Measurements from ENCODE around the gene SULT6B1. TPM values are rescaled to one million over a fixed set of nuclear protein-coding genes. Genes with fewer than 3 reads are reported as not detected.

The SULT6B1 gene
- total and polyA plus RNA-seq, 5 donors from 2014 or later = not detected

GRCh38 chr2:37142546-37142945 is 45.9 kb downstream of the SULT6B1 start:
- H3K9me3 ChIP-seq (ENCODE audit: control insufficient read depth in 2 of 2, low read length in 2 of 2) = no peaks in the 10 kb centered on the region
- H3K27ac ChIP-seq (ENCODE audit: insufficient read depth, low read length, poor library complexity, severe bottlenecking) = no peak overlapping the region
- no peak for DNase-seq
- Mint-ChIP-seq H3K4me3 (no peak overlapping the region), H3K9me3 (no peaks in the 10 kb centered on the region), H3K27me3 (no peaks in the 10 kb centered on the region), H3K27ac (no peak overlapping the region), H3K36me3 (peaks cover 30% of the 10 kb centered on the region), H3K4me1 (peaks cover 0 to 9% (median 3%) of the 10 kb centered on the region in 4 donors)
- no peaks in the 10 kb centered on the region for H3K27me3 ChIP-seq (ENCODE audit: control insufficient read depth, insufficient read depth, low read length)
- H3K36me3 ChIP-seq (ENCODE audit: control insufficient read depth, insufficient read depth, low read length) = peaks cover 60% of the 10 kb centered on the region
- ATAC-seq (ENCODE audit: low read depth in 2 of 2) = no peak
- H3K4me3 ChIP-seq (ENCODE audit: low read depth, low read length) = no peak overlapping the region
- H3K4me1 ChIP-seq (ENCODE audit: control insufficient read depth, insufficient read depth, low read length, poor library complexity, severe bottlenecking) = no peaks in the 10 kb centered on the region

- DNase-seq (no peak), ATAC-seq (ENCODE audit: low read depth in 2 of 2) (no peak)
- Histone ChIP-seq H3K27me3 (ENCODE audit: control insufficient read depth, insufficient read depth, low read length) (no peaks in the 10 kb centered on the region), H3K36me3 (ENCODE audit: control insufficient read depth, insufficient read depth, low read length) (peaks cover 81% of the 10 kb centered on the region), H3K9me3 (ENCODE audit: control insufficient read depth in 2 of 2, low read length in 2 of 2) (no peaks in the 10 kb centered on the region), H3K4me1 (ENCODE audit: control insufficient read depth, insufficient read depth, low read length, poor library complexity, severe bottlenecking) (no peaks in the 10 kb centered on the region), H3K27ac (ENCODE audit: insufficient read depth, low read length, poor library complexity, severe bottlenecking) (no peak overlapping the region), H3K4me3 (ENCODE audit: low read depth, low read length) (no peak overlapping the region)
- H3K27me3 Mint-ChIP-seq = no peaks in the 10 kb centered on the region
- peaks cover 58% of the 10 kb centered on the region for H3K36me3 Mint-ChIP-seq
- peaks cover 0 to 7% (median 0%) of the 10 kb centered on the region in 7 donors for H3K9me3 Mint-ChIP-seq
- H3K4me3 Mint-ChIP-seq = no peak overlapping the region
- H3K27ac Mint-ChIP-seq = no peak overlapping the region
- H3K4me1 Mint-ChIP-seq = peaks cover 0 to 21% (median 6%) of the 10 kb centered on the region in 4 donors
Measured at GRCh38 chr2:37132914-37133313, 55.6 kb downstream of the SULT6B1 start.

DNA sequence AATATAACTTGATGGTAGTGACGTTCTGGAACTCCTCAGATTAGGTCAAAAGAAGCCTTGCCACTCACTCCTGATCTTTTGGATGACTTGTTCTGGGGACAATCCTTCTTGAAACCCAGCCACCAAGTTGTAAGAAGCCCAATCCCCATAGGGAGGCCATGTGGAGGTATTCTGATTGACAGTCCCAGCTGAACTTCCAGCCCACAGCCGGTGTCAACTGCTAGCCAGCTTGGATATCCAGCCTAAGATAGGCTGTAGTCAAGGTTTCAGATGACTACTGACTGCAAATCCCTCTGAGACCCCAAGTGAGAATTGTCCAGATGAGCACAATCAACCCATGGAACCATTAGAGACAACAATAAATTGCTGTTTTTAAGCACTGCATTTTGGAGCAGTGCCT is 63.1 kb downstream of the SULT6B1 start:
- Mint-ChIP-seq H3K4me1 (peaks cover 0 to 17% (median 0%) of the 10 kb centered on the region in 4 donors), H3K27ac (no peak overlapping the region), H3K36me3 (peaks cover 50% of the 10 kb centered on the region), H3K4me3 (no peak overlapping the region), H3K9me3 (peaks cover 0 to 2% (median 0%) of the 10 kb centered on the region in 7 donors), H3K27me3 (no peaks in the 10 kb centered on the region)
- Histone ChIP-seq H3K9me3 (ENCODE audit: control insufficient read depth in 2 of 2, low read length in 2 of 2) (no peaks in the 10 kb centered on the region), H3K27me3 (ENCODE audit: control insufficient read depth, insufficient read depth, low read length) (no peaks in the 10 kb centered on the region), H3K36me3 (ENCODE audit: control insufficient read depth, insufficient read depth, low read length) (peaks cover 42% of the 10 kb centered on the region), H3K4me1 (ENCODE audit: control insufficient read depth, insufficient read depth, low read length, poor library complexity, severe bottlenecking) (no peaks in the 10 kb centered on the region), H3K4me3 (ENCODE audit: low read depth, low read length) (no peak overlapping the region), H3K27ac (ENCODE audit: insufficient read depth, low read length, poor library complexity, severe bottlenecking) (no peak overlapping the region)
- ATAC-seq (ENCODE audit: low read depth in 2 of 2) (no peak), DNase-seq (no peak)

DNA sequence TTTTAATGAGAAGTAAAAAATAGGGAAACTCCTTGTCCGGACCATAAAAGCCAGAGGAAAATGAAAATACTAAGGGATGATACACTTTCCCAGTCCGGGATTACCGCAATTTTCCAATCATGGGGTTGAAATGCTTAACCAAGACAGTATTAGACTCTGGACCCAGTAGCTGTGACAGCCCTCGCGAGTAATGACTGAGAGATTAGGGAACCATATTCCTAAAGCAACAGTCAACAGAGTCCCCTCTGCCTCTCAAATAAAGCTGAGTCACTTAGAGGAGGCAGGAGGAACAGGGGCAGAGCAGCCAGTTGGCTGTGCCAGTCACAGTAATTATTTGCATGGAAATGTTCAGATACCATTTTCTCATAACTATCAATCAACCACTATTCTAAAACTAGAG is 69.3 kb downstream of the SULT6B1 start:
- Histone ChIP-seq H3K4me3 (ENCODE audit: low read depth, low read length) (no peak overlapping the region), H3K4me1 (ENCODE audit: control insufficient read depth, insufficient read depth, low read length, poor library complexity, severe bottlenecking) (no peaks in the 10 kb centered on the region), H3K9me3 (ENCODE audit: control insufficient read depth in 2 of 2, low read length in 2 of 2) (no peaks in the 10 kb centered on the region), H3K27ac (ENCODE audit: insufficient read depth, low read length, poor library complexity, severe bottlenecking) (no peak overlapping the region), H3K36me3 (ENCODE audit: control insufficient read depth, insufficient read depth, low read length) (peaks cover 44% of the 10 kb centered on the region), H3K27me3 (ENCODE audit: control insufficient read depth, insufficient read depth, low read length) (no peaks in the 10 kb centered on the region)
- no peak for DNase-seq
- no peak for ATAC-seq (ENCODE audit: low read depth in 2 of 2)
- H3K36me3 Mint-ChIP-seq = peaks cover 35% of the 10 kb centered on the region
- peaks cover 0 to 10% (median 3%) of the 10 kb centered on the region in 4 donors for H3K4me1 Mint-ChIP-seq
- H3K27ac Mint-ChIP-seq = peak overlapping the region in 1 of 3 donors; percentile 75
- H3K27me3 Mint-ChIP-seq = no peaks in the 10 kb centered on the region
- no peak overlapping the region for H3K4me3 Mint-ChIP-seq
- no peaks in the 10 kb centered on the region for H3K9me3 Mint-ChIP-seq

Other genes starting within 250 kb of the SULT6B1 start
- gene STRN, start 222.1 kb downstream of the SULT6B1 start, total RNA-seq = 34.8 TPM
- 10 to 100 TPM; 12.3 to 16.4 (median 12.3) TPM for gene STRN, start 222.1 kb downstream of the SULT6B1 start, polyA plus RNA-seq
- 49.1 TPM for gene HEATR5B, start 104.3 kb downstream of the SULT6B1 start, total RNA-seq
- 10 to 100 TPM in 2 of 4 donors, 1 to 10 TPM in 2; 7.4 to 13.6 (median 9.8) TPM for gene HEATR5B, start 104.3 kb downstream of the SULT6B1 start, polyA plus RNA-seq
- 10.5 TPM for gene GPATCH11, start 104.2 kb downstream of the SULT6B1 start, total RNA-seq
- 10 to 100 TPM in 2 of 4 donors, 1 to 10 TPM in 2; 9.6 to 11.3 (median 10.2) TPM for gene GPATCH11, start 104.2 kb downstream of the SULT6B1 start, polyA plus RNA-seq
- gene EIF2AK2, start 31.7 kb downstream of the SULT6B1 start, total RNA-seq = 40.9 TPM
- 10 to 100 TPM; 20.5 to 23.4 (median 22.4) TPM for gene EIF2AK2, start 31.7 kb downstream of the SULT6B1 start, polyA plus RNA-seq
- gene CEBPZOS, start 7.8 kb upstream of the SULT6B1 start, total RNA-seq = 33.1 TPM
- gene CEBPZOS, start 7.8 kb upstream of the SULT6B1 start, polyA plus RNA-seq = 10 to 100 TPM; 24.8 to 37.7 (median 29.8) TPM
- 64.2 TPM for gene CEBPZ, start 42.9 kb upstream of the SULT6B1 start, total RNA-seq
- 10 to 100 TPM; 25.1 to 39.1 (median 31.8) TPM for gene CEBPZ, start 42.9 kb upstream of the SULT6B1 start, polyA plus RNA-seq
- gene NDUFAF7, start 43.0 kb upstream of the SULT6B1 start, total RNA-seq = 26.5 TPM
- gene NDUFAF7, start 43.0 kb upstream of the SULT6B1 start, polyA plus RNA-seq = 1 to 10 TPM; 5.4 to 9.3 (median 6.8) TPM
- gene PRKD3, start 136.2 kb upstream of the SULT6B1 start, total RNA-seq = 19.7 TPM
- gene PRKD3, start 136.2 kb upstream of the SULT6B1 start, polyA plus RNA-seq = 10 to 100 TPM in 2 of 4 donors, 1 to 10 TPM in 2; 5.3 to 16.9 (median 12.2) TPM
- gene QPCT, start 156.0 kb upstream of the SULT6B1 start, total RNA-seq = not detected
- gene QPCT, start 156.0 kb upstream of the SULT6B1 start, polyA plus RNA-seq = under 1 TPM in 2 of 4 donors, not detected in 2; 0.30 to 0.39 TPM

Measured in CD4-positive, CD25-positive, alpha-beta regulatory T cell (primary cell).